Measurements from ENCODE around the gene SUMF1.

The SUMF1 gene

DNA sequence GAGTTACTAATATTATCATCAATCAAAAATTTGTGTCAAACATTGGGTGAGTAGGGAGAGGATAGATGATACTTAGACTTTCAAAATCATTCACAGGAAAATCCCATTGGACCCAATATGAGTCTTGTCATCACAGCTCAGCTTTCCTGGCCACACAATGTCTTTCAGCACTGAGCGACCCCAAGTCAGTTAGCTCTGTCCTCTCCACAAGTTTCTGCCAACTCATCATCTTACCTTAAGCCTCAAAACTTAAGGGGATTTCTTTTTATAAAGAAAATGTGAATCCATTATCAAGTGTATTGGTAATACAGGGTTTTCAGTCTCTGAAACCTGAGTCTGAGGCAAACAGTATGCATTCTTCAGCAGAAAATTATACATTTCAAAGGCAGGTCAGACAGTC is 55.8 kb downstream of the SUMF1 start:
- no peak for DNase-seq

- DNase-seq: no peak
Measured at GRCh38 chr3:4410606-4411005, 56.5 kb downstream of the SUMF1 start.

DNA sequence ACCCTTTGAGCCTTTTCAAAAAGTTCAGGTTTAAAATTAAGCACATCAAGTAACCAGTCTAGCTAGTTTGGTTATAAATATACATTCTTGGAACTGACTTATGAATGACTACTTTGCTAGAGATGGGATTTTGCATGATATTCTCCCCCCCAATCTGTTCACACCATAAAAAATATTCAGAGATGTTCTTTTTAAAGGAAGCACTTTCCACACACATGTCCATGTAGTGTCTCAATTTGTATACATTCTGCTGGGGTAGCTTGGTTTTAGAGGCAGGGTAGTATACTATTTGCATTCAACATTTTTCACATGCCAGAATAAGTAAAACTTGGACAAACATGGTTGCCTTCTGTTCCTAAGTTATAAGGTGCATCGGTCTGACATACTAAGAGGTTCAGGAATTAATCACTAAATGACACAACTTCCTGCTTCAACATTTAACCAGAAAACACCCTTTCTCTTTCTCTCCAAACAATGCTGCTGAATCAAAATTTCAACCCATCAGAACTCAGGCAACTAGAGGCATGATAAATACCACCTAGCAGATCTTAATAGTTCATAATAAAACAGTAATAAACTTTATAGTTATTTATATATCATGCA is 57.0 kb downstream of the SUMF1 start:
- DNase-seq: no peak

- no peak for DNase-seq
Measured at GRCh38 chr3:4409415-4409814, 57.7 kb downstream of the SUMF1 start.

- no peak for DNase-seq
Measured at GRCh38 chr3:4408958-4409357, 58.1 kb downstream of the SUMF1 start.

DNA sequence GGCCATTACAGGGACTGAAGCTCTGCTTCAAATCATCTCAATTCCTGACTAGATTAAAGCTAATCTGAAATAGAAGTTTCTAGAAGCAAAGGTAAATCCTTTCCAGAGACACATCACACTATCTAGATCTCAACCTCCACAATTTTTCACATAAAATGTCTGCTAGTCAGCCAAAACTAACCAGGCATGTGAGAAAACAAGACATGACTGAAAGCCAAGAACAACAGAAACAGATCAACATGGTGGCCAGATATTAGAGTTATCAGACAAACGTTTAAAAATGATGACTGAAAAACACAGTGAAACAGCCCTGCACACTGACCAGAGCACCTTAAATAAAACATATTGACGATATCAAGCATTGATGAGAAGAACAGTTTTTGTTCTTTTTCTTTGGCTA is 59.1 kb downstream of the SUMF1 start:
- no peak for DNase-seq

GRCh38 chr3:4406746-4407568 is 60.1 kb downstream of the SUMF1 start:
- no peak for DNase-seq

- no peak for DNase-seq
Measured at GRCh38 chr3:4404881-4405280, 62.2 kb downstream of the SUMF1 start.

- no peak for DNase-seq
Measured at GRCh38 chr3:4401441-4401840, 65.6 kb downstream of the SUMF1 start.

- no peak for DNase-seq
Measured at GRCh38 chr3:4399476-4399875, 67.6 kb downstream of the SUMF1 start.

- DNase-seq: no peak
Measured at GRCh38 chr3:4398941-4399245, 68.2 kb downstream of the SUMF1 start.

DNA sequence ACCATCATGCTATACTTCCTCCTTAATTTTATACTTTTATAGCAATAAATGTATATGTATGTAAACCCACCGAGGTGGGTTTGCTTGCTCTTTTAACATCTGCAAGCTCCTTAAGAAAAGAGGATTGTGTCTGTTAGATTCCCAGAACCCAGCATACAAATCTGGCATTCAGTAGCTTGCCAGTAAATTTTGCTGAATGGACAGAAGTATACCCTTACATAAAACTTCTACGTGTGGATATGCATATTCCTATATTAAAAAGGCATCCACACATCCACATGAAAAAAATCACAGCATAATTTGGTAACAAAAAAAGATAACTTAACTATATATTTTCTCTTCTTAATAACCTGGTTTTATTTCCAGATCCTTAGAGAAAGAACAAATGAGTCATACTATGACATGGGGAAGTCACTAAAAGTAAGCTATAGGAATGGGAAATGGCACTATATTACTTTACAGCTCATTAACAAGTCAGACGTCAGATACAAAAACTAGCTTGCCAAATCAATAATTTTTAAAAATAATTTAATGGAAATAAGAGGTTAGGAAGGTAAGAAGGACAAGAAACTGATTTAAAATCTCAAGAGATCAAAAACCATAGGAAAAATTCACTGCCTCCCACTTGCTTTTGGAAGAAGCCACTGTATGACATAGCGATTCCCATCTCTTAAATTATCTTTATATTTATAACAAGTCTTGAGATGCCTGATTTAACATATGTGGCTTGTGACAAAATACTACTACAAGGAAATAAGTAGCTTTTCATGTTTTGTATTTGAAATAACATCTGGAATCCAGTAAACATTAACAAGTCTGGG is 68.7 kb downstream of the SUMF1 start:
- DNase-seq: no peak

DNA sequence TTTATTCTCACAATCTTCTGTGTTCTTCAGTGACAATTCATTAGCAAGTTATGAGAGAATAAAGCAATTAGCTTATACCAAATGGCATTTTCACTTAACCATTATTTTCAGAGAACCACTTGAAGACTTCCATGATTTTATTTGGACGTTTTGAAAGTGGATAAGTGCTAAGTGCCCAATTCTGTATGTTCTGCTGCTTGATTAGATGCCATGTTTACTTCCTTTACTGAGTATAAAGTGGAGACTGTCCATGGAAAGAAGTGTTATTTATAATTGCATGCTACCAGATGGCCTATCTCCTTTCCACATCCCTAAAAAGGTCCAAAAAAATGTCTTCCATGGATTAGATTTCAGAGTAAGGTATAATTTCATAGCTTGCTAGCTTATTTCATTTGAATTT is 69.6 kb downstream of the SUMF1 start:
- no peak for DNase-seq

DNA sequence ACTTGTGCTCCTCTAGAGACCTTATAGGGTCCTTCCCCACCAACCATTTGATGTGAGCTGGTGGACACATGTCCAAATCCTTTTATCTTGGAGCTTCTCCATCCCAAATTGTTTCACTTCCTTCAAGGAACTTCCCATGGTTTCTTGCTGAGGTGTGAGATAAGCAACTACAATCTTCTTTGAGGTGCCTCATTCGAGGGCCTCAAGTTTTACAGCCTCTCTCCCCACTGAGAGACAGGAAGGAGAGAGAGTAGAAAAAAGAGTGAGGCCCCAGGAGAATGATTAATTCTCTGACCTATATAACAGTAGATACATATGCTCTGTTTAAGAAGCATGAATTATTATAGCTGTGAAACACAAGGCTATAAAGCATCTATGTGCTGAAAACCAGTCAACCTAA is 70.5 kb downstream of the SUMF1 start:
- no peak for DNase-seq

DNA sequence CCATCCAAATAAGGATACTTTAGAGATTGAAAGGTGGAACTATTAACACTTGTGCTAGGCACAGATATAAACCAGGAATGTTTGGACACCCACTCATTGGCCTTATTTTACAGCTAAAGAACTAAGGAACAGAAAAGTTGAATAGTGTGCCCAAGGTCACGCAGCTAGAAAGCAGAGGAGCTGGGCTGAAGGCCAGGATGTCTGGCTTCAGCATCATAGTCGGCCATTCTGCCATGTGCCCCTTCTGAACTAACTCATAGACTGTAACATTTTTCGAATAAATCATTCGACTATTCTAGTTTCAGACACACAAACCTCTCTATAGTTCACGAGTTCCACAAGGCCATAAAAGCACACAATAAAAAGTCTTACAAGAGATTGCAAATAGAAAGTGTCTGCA is 71.1 kb downstream of the SUMF1 start:
- no peak for DNase-seq

DNA sequence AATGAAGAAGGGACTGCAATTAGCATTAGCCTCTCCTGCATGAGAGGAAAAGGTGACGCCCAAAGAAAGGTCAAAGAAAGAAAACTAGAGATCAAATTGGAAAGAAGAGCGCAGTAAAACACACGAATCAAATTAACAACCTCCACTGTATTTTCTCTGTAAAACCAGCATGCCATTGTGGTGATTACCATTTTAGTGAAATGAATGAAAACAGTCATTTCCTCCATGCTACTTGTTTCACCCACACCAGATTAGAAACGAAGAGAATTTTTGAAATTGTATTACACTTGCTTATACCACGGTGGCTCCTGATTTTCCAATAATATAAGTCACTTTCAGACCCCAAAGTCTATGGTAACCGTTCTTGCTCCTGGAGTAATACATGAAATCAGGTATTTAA is 71.6 kb downstream of the SUMF1 start:
- DNase-seq: no peak

- DNase-seq: no peak
Measured at GRCh38 chr3:4394567-4394966, 72.5 kb downstream of the SUMF1 start.

- DNase-seq: no peak
Measured at GRCh38 chr3:4394048-4394447, 73.0 kb downstream of the SUMF1 start.

GRCh38 chr3:4392992-4393391 is 74.1 kb downstream of the SUMF1 start:
- no peak for DNase-seq

GRCh38 chr3:4387210-4388204 is 79.6 kb downstream of the SUMF1 start:
- DNase-seq: no peak

DNA sequence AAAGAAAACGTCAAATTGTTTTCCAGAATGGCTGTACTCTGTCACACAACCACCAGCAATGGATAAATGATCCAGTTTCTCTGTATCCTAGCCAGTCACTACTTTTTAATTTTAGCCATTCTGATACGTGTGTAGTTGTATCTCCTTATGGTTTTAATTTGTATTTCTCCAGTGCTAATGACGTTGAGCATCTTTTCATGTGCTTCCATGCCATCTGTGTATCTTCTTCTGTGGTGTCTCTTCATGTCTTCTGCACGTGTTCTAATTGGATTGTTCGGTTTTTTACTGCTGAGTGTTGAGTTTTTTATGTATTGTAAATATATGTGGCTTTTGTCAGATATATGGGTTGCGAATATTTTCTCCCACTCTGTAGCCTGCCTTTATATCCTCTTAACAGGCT is 81.9 kb downstream of the SUMF1 start:
- no peak for DNase-seq

- no peak for DNase-seq
Measured at GRCh38 chr3:4380013-4380412, 87.1 kb downstream of the SUMF1 start.

DNA sequence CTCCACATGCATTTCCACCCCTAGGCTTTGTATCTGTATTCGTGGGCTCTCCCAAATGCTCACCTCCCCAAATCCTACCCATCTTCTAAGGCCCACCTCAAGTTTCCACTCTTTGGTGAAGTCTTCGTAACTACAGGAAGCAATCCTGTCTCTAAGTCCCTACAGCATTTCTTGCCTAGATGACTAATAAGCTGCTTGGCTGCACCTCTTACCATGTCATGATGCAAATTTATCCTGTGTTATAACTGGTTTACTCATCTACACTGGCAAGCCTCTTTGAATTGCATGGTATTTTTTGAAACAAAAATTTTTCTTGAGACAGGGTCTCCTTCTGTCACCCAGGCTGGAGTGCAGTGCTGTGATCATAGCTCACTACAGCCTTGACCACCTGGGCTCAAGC is 90.6 kb downstream of the SUMF1 start:
- no peak for DNase-seq
